Colonic mucosa (tissue), 4 donors: ENCODE measurements around the gene MAD2L2. TPM values are rescaled to one million over a fixed set of nuclear protein-coding genes. Genes with fewer than 3 reads are reported as not detected.

Experiments
- DNase-seq: peaks from one replicate; pipeline ENCODE4 v3.0.0-alpha.2; 2020
- H3K27ac ChIP-seq: fragments of 200-600 bp; one replicate; pipeline ENCODE4 v1.8.0; 2021
- H3K27me3 ChIP-seq: fragments of 200-600 bp; one replicate; pipeline ENCODE4 v1.8.0; 2021
- H3K36me3 ChIP-seq: fragments of 200-600 bp; one replicate; pipeline ENCODE4 v1.8.0; 2021
- H3K4me1 ChIP-seq: fragments of 200-600 bp; one replicate; pipeline ENCODE4 v1.8.0; 2021; ENCODE audit warnings: mild to moderate bottlenecking
- H3K4me3 ChIP-seq: fragments of 200-600 bp; one replicate; pipeline ENCODE4 v1.8.0; 2021
- H3K9ac ChIP-seq, 2 donors: one replicate each; pipeline ENCODE4 v1.7.0; 2013; ENCODE audit warnings: control low read depth in 2 of 2, low read depth in 2 of 2, low read length in 2 of 2
- H3K9me3 ChIP-seq: fragments of 200-600 bp; one replicate; pipeline ENCODE4 v1.8.0; 2021
- intact Hi-C: fragments of 100-400 bp; cut with DNase I; formaldehyde crosslinking; loops from one replicate; pipeline ENCODE4 v1.14.1; 2022
- total RNA-seq, 2 donors: library from RNA; stranded (reverse); fragmentation: NEBNext Ultra II Directional in 1 of 2; extraction: Animal tissue kit (Norgen Biotek cat#: 25700) in 1 of 2; gene quantifications; one replicate each; pipeline ENCODE4 v1.2.1, GENCODE V29; 2021
- TF ChIP-seq, protein P1 (sequence below): fragments of 200-600 bp; IDR thresholded peaks from one replicate; pipeline ENCODE4 v1.8.0; 2022; ENCODE audit warnings: antibody characterized with exemption, mild to moderate bottlenecking
- donor health status: healthy.
- donor health status: DM: no; HTN: no; CAD: no.
- donor health status: DM: no; HTN: no; CAD: no.

The MAD2L2 gene
- total RNA-seq, result 10 to 100 TPM in 1 of 2 donors, 1 to 10 TPM in 1; 8.5 to 12.4 TPM

- TF ChIP-seq, protein P1, sequence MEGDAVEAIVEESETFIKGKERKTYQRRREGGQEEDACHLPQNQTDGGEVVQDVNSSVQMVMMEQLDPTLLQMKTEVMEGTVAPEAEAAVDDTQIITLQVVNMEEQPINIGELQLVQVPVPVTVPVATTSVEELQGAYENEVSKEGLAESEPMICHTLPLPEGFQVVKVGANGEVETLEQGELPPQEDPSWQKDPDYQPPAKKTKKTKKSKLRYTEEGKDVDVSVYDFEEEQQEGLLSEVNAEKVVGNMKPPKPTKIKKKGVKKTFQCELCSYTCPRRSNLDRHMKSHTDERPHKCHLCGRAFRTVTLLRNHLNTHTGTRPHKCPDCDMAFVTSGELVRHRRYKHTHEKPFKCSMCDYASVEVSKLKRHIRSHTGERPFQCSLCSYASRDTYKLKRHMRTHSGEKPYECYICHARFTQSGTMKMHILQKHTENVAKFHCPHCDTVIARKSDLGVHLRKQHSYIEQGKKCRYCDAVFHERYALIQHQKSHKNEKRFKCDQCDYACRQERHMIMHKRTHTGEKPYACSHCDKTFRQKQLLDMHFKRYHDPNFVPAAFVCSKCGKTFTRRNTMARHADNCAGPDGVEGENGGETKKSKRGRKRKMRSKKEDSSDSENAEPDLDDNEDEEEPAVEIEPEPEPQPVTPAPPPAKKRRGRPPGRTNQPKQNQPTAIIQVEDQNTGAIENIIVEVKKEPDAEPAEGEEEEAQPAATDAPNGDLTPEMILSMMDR, result no peak
- intact Hi-C loops, result no loop called here
- no peaks in the 10 kb centered on the region for H3K36me3 ChIP-seq
- peak within 1 kb of the TSS; percentile 51 for H3K27ac ChIP-seq
- peak within 1 kb of the TSS; percentile 70 to 84 for H3K9ac ChIP-seq
- peak within 1 kb of the TSS; percentile 77 for H3K4me3 ChIP-seq
- H3K9me3 ChIP-seq, result no peaks in the 10 kb centered on the region
- peaks cover 5% of the 10 kb centered on the region for H3K27me3 ChIP-seq
- no peaks in the 10 kb centered on the region for H3K4me1 ChIP-seq
- DNase-seq, result peak; percentile 89
These were observed at the start of gene MAD2L2 for GRCh38 chr1:11681071-11681771. MAD2L2 (minus strand) TSS chr1:11681148; CDS start chr1:11680601, 547 bp downstream.

GRCh38 chr1:11730429-11730891, 49.5 kb upstream of the MAD2L2 start:
- Histone ChIP-seq H3K27me3 (no peaks in the 10 kb centered on the region), H3K4me3 (no peak overlapping the region), H3K36me3 (no peaks in the 10 kb centered on the region), H3K9ac (peak overlapping the region in 1 of 2 donors; percentile 51), H3K9me3 (no peaks in the 10 kb centered on the region), H3K4me1 (peaks cover 4% of the 10 kb centered on the region), H3K27ac (peak overlapping the region; percentile 84)
- peak; percentile 69 for DNase-seq
- intact Hi-C loops, result no loop called here
- TF ChIP-seq, protein P1, result no peak

- Histone ChIP-seq H3K9ac (no peak overlapping the region), H3K4me3 (no peak overlapping the region), H3K36me3 (no peaks in the 10 kb centered on the region), H3K4me1 (peaks cover 4% of the 10 kb centered on the region), H3K27ac (peak overlapping the region; percentile 84), H3K27me3 (no peaks in the 10 kb centered on the region), H3K9me3 (no peaks in the 10 kb centered on the region)
- intact Hi-C loops, result no loop called here
- peak; percentile 34 for DNase-seq
- TF ChIP-seq, protein P1, result no peak
These were observed 48.8 kb upstream of the MAD2L2 start for GRCh38 chr1:11729498-11730428.

DNA sequence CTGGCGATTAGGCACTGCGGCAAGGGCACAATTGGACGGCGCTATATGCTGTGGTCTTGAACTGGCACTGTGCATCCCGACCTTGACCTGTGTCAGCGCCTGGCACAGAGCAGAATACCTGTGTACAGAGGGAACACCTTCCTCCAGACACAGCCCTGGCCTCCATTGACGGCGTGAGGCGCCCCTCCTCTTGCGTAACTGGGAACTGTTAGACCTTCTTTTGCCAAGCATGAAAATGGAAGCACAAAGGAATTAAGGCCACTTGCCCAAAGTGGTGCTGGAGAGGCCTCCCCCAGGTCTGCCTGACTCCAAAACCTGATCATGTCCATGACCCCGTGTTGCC, 48.2 kb upstream of the MAD2L2 start:
- no peaks in the 10 kb centered on the region for H3K9me3 ChIP-seq
- TF ChIP-seq, protein P1, result no peak
- no peak overlapping the region for H3K9ac ChIP-seq
- intact Hi-C loops, result no loop called here
- DNase-seq, result no peak
- no peaks in the 10 kb centered on the region for H3K36me3 ChIP-seq
- H3K4me1 ChIP-seq, result peaks cover 4% of the 10 kb centered on the region
- no peak overlapping the region for H3K27ac ChIP-seq
- H3K27me3 ChIP-seq, result no peaks in the 10 kb centered on the region
- no peak overlapping the region for H3K4me3 ChIP-seq

- TF ChIP-seq, protein P1, result no peak
- Histone ChIP-seq H3K36me3 (no peaks in the 10 kb centered on the region), H3K9me3 (no peaks in the 10 kb centered on the region), H3K4me3 (no peak overlapping the region), H3K9ac (no peak overlapping the region), H3K27ac (no peak overlapping the region), H3K4me1 (peaks cover 4% of the 10 kb centered on the region), H3K27me3 (no peaks in the 10 kb centered on the region)
- DNase-seq, result no peak
- intact Hi-C loops, result no loop called here
These were observed 47.3 kb upstream of the MAD2L2 start for GRCh38 chr1:11728126-11728806.
